IPS DF 4.7 (cell line): ENCODE data around the gene VCAM1.
"Not testable (repeated sequence)": the region's sequence is repeated elsewhere in the genome, so short reads cannot be mapped to it uniquely, and the experiment has no call there.

Source experiments
- DNase-seq: peaks from one replicate; pipeline ENCODE4 v3.0.0-alpha.2; 2013; ENCODE audit warnings: low spot score; ENCODE audit errors: extremely low read depth

The VCAM1 gene

GRCh38 chr1:100775483-100775882, 55.9 kb downstream of the VCAM1 start:
- DNase-seq, result no peak

- DNase-seq, result no peak
Measured at GRCh38 chr1:100778748-100779147, 59.2 kb downstream of the VCAM1 start.

GRCh38 chr1:100780814-100781213, 61.3 kb downstream of the VCAM1 start:
- no peak for DNase-seq

- not testable (repeated sequence) for DNase-seq
Measured at GRCh38 chr1:100781728-100782127, 62.2 kb downstream of the VCAM1 start.

- DNase-seq, result no peak
Measured at GRCh38 chr1:100782473-100783039, 63.0 kb downstream of the VCAM1 start.

- no peak for DNase-seq
Measured at GRCh38 chr1:100785470-100786052, 66.0 kb downstream of the VCAM1 start.

GRCh38 chr1:100786870-100787269, 67.3 kb downstream of the VCAM1 start:
- no peak for DNase-seq
